Skeletal muscle tissue (tissue), 4 donors: ENCODE results near the gene CTTN. TPM values are rescaled to one million over a fixed set of nuclear protein-coding genes. Genes with fewer than 3 reads are reported as not detected.
"Not testable (repeated sequence)": the region's sequence is repeated elsewhere in the genome, so short reads cannot be mapped to it uniquely, and the experiment has no call there.

Experiments
- H3K27ac ChIP-seq: one replicate; pipeline ENCODE4 v1.7.0; 2013; ENCODE audit warnings: mild to moderate bottlenecking, low read depth, low read length, inconsistent platforms
- H3K27me3 ChIP-seq, 3 donors: one replicate each; pipeline ENCODE4 v1.7.0; 2013; ENCODE audit warnings: low read length in 3 of 3; ENCODE audit not compliant: control insufficient read depth in 3 of 3, insufficient read depth in 3 of 3
- H3K36me3 ChIP-seq, 3 donors: one replicate each; pipeline ENCODE4 v1.7.0; 2013; ENCODE audit warnings: low read length in 3 of 3; ENCODE audit not compliant: control insufficient read depth in 3 of 3, insufficient read depth in 3 of 3
- H3K4me1 ChIP-seq, 3 donors: one replicate each; pipeline ENCODE4 v1.7.0; 2013; ENCODE audit warnings: low read length in 3 of 3, mild to moderate bottlenecking in 3 of 3; ENCODE audit not compliant: control insufficient read depth in 3 of 3, insufficient read depth in 3 of 3
- H3K4me3 ChIP-seq, 3 donors: one replicate each; pipeline ENCODE4 v1.7.0; 2013; ENCODE audit warnings: low read length in 3 of 3
- H3K9ac ChIP-seq, 3 donors: one replicate each; pipeline ENCODE4 v1.7.0; 2013; ENCODE audit warnings: low read length in 3 of 3, mild to moderate bottlenecking in 3 of 3, moderate library complexity in 2 of 3, low read depth in 1 of 3
- H3K9me3 ChIP-seq, 3 donors: one replicate each; pipeline ENCODE4 v1.7.0; 2013; ENCODE audit warnings: low read length in 3 of 3; ENCODE audit not compliant: control insufficient read depth in 3 of 3
- total RNA-seq: library from RNA; depleted of rRNA; stranded (reverse); fragments of >200 nt; gene quantifications from one replicate; pipeline ENCODE4 v1.2.3, GENCODE V29; 2014
- donor health status: Osteomylitis.

CTTN gene
- total RNA-seq, 1 donor from 2014 or later = 71.5 TPM

DNA sequence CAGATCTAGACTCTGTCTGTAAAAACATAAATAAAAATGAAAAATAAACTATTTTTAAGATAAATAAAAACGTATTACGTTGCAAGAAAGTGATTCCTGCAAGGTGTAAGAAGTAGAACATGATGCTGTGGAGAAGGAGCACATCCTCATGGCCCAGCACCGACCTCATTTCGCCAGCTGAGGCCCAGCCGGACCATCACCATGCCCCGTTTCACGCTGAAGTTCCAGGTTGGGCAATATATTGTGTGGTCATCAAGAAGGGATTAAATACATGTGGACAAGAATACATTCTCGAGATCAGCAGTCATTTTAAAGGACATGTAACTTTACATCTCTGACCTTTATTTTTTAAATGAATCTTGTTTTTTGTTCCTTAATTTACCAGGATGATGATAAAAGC, 20.7 kb upstream of the CTTN start:
- Histone ChIP-seq H3K27me3 (no peaks in the 10 kb centered on the region), H3K4me3 (no peak overlapping the region), H3K4me1 (peaks cover 0 to 4% (median 0%) of the 10 kb centered on the region in 3 donors), H3K9me3 (no peaks in the 10 kb centered on the region), H3K36me3 (peaks cover 38 to 61% (median 46%) of the 10 kb centered on the region in 3 donors), H3K9ac (no peak overlapping the region), H3K27ac (no peak overlapping the region)

DNA sequence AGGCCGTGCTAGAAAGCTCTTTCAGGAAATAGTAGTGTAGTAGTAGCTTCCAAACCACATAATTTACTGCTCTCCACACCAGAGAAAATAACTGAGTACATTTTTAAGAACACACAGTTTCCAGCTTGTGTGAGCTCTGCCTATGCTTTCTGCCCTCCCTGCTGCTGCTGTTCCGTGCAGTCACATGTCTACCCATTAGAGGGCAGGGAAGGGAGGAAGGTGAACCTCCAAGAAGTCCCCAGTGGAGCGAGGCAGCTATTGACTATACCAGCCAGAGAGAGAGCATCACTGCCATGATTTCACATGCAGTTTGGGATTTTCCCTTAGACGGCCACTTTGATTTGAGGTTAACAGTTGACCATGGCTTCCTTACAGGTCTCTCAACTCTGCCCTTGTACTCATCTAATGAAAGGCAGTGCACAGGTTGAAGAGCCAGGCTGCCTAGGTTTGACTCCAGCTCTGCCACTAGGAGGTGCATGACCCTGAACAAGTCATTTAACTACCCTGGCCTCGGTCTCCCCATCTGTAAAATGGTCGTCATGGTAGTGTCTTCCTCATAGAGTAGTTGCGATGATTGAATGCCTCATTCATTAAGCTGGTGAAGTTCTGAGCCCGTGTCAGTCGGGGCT, 19.7 kb upstream of the CTTN start:
- Histone ChIP-seq H3K27me3 (no peaks in the 10 kb centered on the region), H3K4me1 (peaks cover 0 to 4% (median 0%) of the 10 kb centered on the region in 3 donors), H3K36me3 (peaks cover 35 to 53% (median 42%) of the 10 kb centered on the region in 3 donors), H3K9me3 (no peaks in the 10 kb centered on the region), H3K4me3 (no peak overlapping the region), H3K9ac (no peak overlapping the region), H3K27ac (no peak overlapping the region)

DNA sequence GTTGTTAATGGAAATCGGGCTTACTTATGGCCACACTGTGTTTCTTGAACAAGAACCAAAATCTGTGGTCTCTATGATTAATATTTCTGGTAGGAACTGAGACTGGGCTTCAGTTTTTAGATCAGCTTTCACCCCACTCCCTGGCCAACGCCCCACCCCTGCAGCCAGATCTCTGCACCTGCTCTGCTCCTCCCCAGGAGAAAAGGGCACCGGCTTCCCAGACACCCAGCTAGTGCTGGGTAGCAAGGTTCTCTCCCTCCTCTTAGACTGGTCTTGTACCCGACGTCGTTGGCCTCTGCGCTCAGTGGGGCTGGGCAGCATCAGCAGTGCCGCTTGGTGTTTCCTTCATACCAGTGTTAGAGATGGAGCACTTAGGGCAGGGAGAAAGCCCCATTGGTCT, 17.0 kb upstream of the CTTN start:
- Histone ChIP-seq H3K27ac (no peak overlapping the region), H3K9me3 (no peaks in the 10 kb centered on the region), H3K9ac (no peak overlapping the region), H3K4me1 (peaks cover 0 to 4% (median 0%) of the 10 kb centered on the region in 3 donors), H3K27me3 (no peaks in the 10 kb centered on the region), H3K4me3 (no peak overlapping the region), H3K36me3 (peaks cover 37 to 45% (median 41%) of the 10 kb centered on the region in 3 donors)

DNA sequence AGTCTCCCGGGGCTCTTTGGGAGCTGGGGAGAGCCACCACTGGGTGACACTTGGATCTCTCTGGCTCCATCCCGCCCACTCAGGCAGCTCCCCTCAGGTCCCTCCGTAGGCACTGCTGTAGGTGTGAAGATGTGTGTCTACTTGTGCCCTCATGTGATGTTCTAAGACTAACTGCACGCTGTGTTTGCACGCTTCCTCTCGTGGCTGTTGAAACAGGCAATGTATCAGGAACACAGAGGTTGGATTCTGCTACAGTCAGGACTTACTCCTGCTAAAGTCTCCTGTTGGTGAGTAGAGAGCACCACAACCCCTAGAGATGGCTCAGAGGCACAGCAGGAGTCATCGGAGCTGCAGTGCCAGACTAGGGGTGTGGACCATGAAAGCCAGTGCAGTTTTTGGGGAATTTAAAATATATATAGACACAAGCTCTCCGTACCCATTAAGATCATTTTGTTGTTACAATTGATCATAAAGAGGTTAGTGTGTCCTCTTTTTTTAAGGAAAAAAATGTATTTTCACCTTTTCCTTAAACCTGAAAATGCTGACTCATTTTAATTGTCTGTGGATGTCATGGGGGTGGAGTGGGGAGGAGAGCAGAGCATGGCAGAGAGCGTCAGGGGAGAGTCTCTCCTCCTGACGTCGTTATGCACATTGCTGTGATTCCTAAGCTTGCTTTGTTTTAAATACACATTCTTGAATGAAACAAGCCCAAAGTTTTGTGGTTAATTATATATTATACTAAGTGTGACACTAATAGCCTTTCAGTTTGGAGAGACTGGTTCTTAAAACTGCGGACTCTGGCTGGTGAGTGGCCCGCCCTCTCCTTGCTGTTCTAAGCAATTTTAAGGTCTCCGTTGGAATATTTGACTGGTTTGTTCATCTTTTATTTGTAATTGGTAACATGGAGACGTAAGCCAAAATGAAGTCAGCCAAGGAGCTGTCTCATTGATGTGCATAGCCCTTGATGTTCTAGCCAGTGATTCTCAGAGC, 16.2 kb upstream of the CTTN start:
- Histone ChIP-seq H3K36me3 (peaks cover 31 to 40% (median 38%) of the 10 kb centered on the region in 3 donors), H3K4me3 (no peak overlapping the region), H3K4me1 (peaks cover 0 to 4% (median 0%) of the 10 kb centered on the region in 3 donors), H3K9ac (no peak overlapping the region), H3K9me3 (no peaks in the 10 kb centered on the region), H3K27me3 (no peaks in the 10 kb centered on the region), H3K27ac (peak overlapping the region; percentile 16)

DNA sequence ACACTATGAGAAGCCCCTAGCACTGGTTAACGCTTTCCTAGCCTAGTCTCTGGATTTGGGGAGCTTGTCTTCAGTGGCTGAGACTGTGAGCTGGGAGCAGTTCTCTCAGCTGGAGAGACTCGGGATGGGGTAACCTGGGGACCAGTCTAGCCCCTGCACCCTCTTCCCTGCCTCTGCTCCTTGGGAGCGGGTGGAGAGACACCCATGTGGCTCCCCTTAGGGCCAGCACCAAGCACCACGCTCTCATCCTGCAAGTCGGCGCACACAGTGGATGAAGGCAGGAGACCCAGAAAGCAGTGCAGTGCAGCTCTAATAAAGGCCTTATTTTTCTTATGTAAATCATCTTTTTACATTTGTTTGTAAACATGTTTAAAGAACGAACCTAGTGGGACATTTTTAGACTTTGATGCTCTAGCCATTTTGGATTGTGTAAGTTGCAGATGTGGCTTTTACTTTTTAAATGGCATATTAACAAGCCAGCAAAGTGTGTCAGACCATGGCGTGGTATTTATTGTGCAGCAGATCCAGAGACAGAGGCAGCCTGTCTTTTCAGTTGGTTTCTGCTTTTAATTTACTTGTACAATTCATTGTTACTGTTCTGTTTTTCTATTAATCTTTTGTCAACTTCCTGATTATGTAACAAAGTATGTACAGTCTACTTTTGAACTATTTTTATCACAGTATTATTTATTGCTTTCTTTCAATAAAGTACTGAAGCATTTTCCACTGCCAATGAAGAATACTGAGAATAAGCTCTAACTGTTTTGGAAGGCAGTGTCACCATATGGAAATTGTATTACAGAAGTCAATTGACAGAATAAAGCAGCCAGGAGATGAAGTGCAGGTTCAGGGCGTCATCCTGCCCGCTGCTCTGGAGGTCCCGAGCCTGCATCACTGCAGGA, 14.4 kb upstream of the CTTN start:
- Histone ChIP-seq H3K9ac (no peak overlapping the region), H3K27me3 (no peaks in the 10 kb centered on the region), H3K4me3 (no peak overlapping the region), H3K9me3 (no peaks in the 10 kb centered on the region), H3K36me3 (peaks cover 15 to 28% (median 21%) of the 10 kb centered on the region in 3 donors), H3K27ac (no peak overlapping the region), H3K4me1 (peaks cover 0 to 4% (median 0%) of the 10 kb centered on the region in 3 donors)

DNA sequence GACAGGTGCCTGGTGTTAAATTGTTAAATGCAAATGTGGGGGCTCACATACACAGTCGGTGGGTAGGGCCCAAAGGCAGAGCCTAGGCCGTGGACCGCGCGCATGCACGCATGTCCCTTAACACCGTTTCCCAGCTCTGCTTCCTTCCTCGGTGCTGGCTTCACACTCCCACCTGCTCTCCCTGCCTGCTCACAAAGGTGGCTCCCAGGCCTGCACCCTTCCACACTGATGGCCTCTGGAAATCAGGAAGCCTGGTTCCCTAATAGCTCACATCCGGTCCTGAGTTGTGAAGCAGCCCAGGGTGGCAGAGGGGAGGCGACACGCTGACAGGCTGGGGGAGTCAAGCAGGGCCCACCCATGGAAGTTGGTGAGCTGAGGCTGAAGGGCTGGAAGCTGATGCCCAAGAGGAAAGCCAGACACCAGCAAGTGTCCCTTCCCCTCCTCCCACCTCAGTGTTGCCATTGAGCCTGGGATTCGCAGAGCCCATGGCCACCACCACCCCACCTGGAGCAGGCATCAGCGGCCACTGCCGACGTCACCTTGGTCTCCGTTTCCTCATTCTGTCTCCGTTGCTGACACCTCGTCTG, 13.7 kb upstream of the CTTN start:
- Histone ChIP-seq H3K4me3 (no peak overlapping the region), H3K36me3 (peaks cover 14 to 27% (median 18%) of the 10 kb centered on the region in 3 donors), H3K27me3 (no peaks in the 10 kb centered on the region), H3K9ac (no peak overlapping the region), H3K9me3 (no peaks in the 10 kb centered on the region), H3K27ac (no peak overlapping the region), H3K4me1 (peaks cover 0 to 4% (median 0%) of the 10 kb centered on the region in 3 donors)

DNA sequence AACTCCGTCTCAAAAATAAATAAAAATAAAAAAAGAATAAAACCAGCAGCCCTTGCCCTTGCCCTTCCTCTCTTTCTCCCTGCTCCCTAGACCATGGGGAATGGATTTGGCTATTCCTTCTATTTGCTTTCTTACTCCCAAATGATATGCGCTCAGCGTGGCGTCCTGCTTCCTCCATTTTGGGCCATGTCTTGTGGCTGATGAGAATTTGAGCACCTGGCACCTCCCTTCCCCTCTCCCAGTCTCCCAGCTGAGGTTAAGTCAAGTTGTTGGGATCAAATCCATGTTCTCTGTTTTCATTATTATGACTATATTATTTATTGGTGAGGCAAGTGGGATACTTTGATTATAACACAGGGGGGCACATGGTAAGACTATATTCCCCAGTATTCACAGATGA, 10.8 kb upstream of the CTTN start:
- H3K36me3 ChIP-seq = peaks cover 7 to 24% (median 13%) of the 10 kb centered on the region in 3 donors
- H3K27ac ChIP-seq = no peak overlapping the region
- no peaks in the 10 kb centered on the region for H3K9me3 ChIP-seq
- H3K4me3 ChIP-seq = no peak overlapping the region
- no peak overlapping the region for H3K9ac ChIP-seq
- no peaks in the 10 kb centered on the region for H3K4me1 ChIP-seq
- H3K27me3 ChIP-seq = no peaks in the 10 kb centered on the region

DNA sequence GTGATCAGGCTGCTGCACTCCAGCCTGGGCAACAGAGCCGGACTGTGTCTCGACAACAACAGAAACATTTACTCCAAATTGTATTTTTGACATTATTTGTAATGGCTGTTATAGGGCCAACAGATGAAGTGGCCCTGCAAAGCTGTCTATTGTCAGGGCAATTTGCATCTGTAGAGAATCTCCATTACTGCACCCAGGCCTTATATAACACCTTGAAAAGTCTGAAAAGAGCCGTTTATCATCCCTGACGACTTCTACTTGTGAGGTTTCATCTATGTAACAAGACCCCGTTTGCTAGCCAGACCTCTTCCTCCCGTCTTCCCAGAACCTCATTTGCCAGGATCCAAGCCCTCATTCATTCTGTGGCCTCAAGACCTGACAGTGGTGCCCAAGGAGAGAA, 9.1 kb upstream of the CTTN start:
- Histone ChIP-seq H3K9ac (no peak overlapping the region), H3K36me3 (peaks cover 7 to 17% (median 10%) of the 10 kb centered on the region in 3 donors), H3K27me3 (no peaks in the 10 kb centered on the region), H3K4me3 (no peak overlapping the region), H3K9me3 (no peaks in the 10 kb centered on the region), H3K4me1 (no peaks in the 10 kb centered on the region), H3K27ac (no peak overlapping the region)

DNA sequence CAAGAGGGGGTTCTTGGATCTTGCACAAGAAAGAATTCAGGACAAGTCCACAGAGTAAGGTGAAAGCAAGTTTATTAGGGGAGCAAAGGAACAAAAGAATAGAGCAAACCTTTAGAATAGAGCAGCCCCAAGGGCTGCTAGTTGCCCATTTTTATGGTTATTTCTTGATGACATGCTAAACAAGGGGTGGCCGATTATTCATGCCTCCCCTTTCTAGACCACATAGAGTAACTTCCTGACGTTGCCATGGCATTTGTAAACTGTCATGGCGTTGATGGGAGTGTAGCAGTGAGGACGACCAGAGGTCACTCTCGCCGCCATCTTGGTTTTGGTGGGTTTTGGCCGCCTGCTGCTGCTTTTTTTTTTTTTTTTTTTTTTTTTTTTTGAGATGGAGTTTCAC, 7.4 kb upstream of the CTTN start:
- not testable (repeated sequence) for H3K27me3 ChIP-seq, H3K4me3 ChIP-seq, H3K4me1 ChIP-seq, H3K27ac ChIP-seq, H3K36me3 ChIP-seq, H3K9ac ChIP-seq, H3K9me3 ChIP-seq
